D721Med (cell line): ENCODE data around the gene ATE1.
A peak's percentile ranks its signal among the peaks of the same experiment; 100 is the strongest.

Experiments
- DNase-seq: peaks from one replicate; pipeline ENCODE4 v3.0.0; 2011; ENCODE audit warnings: low spot score; ENCODE audit not compliant: insufficient read length
- FAIRE-seq: peaks from 2 replicates; lab custom pipeline; 2011; peaks lifted over from hg19 to GRCh38; lab: Jason Lieb, UNC
- TF ChIP-seq, protein P1 (sequence below): IDR thresholded peaks from 2 replicates; pipeline ENCODE4 v1.5.1; 2012; ENCODE audit warnings: mild to moderate bottlenecking, control low read depth; ENCODE audit not compliant: insufficient read depth; ENCODE audit errors: missing control alignments

ATE1 gene

DNA sequence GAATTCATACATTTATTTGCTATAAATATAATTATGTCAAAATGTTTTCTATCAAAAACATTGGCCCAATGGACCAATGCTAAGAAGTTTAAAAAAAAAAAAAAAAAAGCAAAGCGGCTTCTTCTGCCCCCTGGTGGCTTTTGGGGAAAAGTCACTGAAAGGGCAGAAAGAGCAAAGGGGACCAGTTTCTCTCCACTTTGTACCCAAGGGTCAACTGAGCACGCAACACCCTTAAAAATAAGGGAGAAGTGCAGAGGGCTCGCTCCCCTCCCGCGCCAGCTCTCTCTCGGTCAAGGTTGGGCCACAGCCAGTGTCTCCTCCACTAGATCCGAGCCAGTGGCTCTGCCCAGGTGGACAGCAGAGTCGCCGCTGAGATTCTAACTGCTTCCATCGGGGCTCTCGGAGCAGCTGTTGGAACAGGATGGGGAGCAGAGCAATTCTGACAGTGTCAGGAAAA, 193.2 kb downstream of the ATE1 start:
- FAIRE-seq (no peak), DNase-seq (no peak)

DNA sequence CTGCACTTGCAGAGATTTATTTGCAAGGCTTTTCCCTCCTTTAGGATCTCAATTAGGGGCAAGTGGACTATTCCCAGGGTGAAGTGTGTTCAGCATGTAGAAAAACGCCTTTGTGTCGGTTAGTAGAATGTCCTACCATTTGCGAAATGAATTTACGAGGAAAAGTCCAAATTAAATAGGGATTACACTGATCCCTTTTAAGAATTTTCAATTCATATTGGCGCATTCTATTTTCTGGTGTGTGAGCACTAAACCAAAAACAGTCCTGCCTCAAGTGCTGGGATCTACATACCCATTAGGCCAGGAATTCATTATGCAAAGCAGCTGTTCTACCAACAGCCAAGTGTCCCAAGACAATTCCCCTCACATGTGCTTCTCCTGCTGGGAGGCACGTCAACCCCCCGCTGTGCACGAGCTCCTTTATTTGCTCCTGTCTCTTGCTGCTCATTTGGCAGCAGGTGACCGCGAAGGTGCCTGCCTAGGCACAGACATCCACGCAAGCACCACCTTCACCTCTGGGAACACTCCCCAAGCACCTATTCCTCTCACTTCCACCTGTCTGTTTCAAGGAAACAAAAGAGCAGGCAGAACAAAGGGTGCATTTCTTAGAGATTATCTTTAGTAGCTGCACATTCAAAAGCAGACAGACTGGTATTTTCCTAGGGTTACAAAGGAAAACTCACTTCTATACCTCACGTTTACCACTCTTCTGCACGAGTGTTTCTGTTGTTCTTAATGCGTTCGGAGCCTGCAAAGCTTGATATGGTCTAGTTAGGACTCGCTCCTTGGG, 195.0 kb downstream of the ATE1 start:
- DNase-seq (no peak), FAIRE-seq (no peak)
- TF ChIP-seq, protein P1, sequence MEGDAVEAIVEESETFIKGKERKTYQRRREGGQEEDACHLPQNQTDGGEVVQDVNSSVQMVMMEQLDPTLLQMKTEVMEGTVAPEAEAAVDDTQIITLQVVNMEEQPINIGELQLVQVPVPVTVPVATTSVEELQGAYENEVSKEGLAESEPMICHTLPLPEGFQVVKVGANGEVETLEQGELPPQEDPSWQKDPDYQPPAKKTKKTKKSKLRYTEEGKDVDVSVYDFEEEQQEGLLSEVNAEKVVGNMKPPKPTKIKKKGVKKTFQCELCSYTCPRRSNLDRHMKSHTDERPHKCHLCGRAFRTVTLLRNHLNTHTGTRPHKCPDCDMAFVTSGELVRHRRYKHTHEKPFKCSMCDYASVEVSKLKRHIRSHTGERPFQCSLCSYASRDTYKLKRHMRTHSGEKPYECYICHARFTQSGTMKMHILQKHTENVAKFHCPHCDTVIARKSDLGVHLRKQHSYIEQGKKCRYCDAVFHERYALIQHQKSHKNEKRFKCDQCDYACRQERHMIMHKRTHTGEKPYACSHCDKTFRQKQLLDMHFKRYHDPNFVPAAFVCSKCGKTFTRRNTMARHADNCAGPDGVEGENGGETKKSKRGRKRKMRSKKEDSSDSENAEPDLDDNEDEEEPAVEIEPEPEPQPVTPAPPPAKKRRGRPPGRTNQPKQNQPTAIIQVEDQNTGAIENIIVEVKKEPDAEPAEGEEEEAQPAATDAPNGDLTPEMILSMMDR = no peak

More for the DNA sequence above, 193.2 kb downstream of the ATE1 start:
- TF ChIP-seq, protein P1 = peak; percentile 68

DNA sequence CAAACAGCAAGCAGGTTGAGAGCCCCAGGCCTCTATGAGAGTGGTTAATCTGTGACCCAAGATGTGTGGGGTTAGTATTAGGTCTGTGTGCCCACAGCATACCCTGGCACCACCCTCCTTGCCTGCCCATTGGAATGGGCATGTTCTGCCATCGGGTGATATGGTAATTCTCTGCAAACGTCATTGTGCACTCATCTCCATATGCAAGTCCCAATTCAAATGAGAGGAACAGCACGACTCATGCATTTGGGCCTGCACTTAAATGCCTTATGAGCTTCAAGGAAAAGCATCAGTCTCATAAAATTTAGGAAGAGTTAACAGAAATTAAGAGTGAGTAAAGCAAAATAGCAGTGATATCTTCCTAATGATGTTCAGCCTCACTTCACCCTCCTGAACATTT, 195.7 kb downstream of the ATE1 start:
- TF ChIP-seq, protein P1 = no peak
- no peak for DNase-seq
- FAIRE-seq = no peak

DNA sequence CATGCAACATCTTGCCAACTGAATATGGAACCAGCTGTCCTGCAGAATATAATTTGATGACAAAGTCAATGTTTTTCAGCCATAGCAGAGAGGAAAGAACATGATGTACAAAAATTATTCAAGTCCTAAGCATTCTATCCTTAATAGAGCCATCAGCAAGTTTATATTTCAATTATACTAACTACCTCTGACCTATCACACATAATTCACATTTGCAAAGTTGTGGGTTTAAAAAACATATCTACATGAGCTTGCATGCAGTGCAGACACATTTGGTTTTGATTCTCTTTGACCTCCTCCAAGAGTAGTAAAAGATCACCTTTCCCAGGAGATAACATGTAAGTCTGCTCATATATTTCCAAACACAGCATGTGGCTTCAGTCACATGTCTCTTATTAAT, 203.5 kb downstream of the ATE1 start:
- FAIRE-seq = no peak
- no peak for DNase-seq
- TF ChIP-seq, protein P1 = no peak

DNA sequence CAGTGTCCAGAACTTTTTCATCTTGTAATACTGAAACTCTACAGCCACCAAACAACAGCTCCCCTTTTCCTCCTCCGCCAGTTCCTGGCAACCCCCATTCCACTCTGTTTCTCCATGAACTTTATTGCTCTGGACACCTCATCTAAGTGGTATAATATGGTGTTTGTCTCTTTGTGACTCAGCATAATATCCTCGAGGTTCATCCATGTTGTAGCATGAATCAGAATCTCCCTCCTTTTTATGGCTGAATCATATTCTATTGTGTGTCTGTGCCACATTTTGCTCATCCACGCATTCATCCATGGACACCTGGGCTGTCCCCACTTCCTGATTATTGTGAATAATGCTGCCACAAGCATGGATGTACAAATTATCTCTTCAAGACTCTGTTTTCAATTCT, 205.2 kb downstream of the ATE1 start:
- TF ChIP-seq, protein P1 = no peak
- no peak for DNase-seq
- no peak for FAIRE-seq

DNA sequence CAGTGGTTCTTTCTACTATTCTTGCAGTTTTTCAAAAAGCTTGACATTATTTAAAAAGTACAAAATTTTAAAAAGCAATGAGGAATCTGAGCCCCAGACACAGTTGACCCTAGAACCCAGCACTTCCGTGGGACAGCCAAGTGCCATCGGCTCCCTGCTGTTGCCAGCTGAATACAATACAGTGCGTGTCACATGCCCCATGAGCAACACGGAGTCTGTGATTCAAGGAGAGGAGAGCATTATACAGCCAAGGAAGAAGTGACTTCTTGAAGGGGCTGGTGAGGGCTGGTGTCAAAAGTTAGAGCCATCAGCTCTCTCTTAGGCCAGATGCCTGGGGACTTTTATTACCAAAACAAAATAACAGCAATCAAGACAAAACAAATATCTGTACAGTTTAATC, 206.6 kb downstream of the ATE1 start:
- no peak for FAIRE-seq
- TF ChIP-seq, protein P1 = no peak
- DNase-seq = no peak

DNA sequence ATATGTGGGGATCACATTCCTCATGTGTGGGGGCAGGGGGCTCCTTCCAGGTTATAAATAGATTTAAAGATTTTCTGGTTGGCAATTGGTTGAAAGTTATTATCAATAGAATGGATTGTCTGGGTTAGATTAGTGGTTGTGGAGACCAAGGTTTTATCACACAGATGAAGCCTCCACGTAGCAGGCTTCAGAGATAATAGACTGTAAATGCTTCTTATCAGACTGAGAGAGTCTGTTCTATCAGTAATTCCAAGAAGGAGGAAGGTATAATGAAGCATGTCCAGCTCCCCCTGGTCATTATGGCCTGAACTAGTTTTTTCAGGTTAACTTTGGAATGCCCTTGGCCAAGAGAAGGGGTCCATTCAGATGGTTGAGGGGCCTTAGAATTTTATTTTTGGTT, 211.9 kb downstream of the ATE1 start:
- TF ChIP-seq, protein P1 = no peak
- DNase-seq = no peak
- FAIRE-seq = no peak
